ENCODE data around the gene TRIM33. TPM values are rescaled to one million over a fixed set of nuclear protein-coding genes. Genes with fewer than 3 reads are reported as not detected.

Gene TRIM33
- total and polyA plus RNA-seq, 2 of the 13 experiments (the other 11 are each of a cell fraction or from before 2014, with no cell fraction given), result 35.5 to 42.2 TPM

DNA sequence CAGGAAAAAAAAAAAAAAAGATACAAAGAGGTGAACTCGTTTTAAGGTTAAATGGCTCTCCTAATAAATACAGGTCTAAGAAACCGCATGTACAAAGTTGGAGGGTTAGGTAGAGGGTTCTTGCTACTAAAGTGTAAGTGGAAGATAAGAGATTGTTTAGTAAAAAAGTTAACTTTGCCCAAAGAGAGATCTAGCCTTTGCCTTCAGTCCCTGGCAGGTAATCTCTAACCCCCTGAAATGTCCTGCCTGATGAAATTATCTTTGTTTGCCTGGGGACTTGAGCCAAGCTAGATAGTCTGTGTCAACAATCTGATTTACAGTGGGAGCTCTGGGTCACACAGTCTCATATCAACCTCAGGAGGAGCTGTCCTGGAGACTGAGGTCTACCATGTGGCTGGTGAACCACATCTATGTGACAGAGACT is 57.6 kb downstream of the TRIM33 start (continued):
- TF ChIP-seq SNAPC2 (CRISPR knock-in tag; IDR thresholded peaks at IDR 0.05), result 0 out of 2 replicates have a peak, but pooled peaks have one; percentile 38
- TF ChIP-seq ZNF260 (CRISPR knock-in tag; IDR thresholded peaks at IDR 0.05; ENCODE audit: borderline replicate concordance, low read depth), result no peak
- TF ChIP-seq PITX1 (CRISPR knock-in tag; IDR thresholded peaks at IDR 0.05), result peak; percentile 75; the same call in 1 of the 2 replicates
- TF ChIP-seq, protein P1, sequence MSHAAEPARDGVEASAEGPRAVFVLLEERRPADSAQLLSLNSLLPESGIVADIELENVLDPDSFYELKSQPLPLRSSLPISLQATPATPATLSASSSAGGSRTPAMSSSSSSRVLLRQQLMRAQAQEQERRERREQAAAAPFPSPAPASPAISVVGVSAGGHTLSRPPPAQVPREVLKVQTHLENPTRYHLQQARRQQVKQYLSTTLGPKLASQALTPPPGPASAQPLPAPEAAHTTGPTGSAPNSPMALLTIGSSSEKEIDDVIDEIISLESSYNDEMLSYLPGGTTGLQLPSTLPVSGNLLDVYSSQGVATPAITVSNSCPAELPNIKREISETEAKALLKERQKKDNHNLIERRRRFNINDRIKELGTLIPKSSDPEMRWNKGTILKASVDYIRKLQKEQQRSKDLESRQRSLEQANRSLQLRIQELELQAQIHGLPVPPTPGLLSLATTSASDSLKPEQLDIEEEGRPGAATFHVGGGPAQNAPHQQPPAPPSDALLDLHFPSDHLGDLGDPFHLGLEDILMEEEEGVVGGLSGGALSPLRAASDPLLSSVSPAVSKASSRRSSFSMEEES (CRISPR knock-in tag; IDR thresholded peaks at IDR 0.05), result peak; percentile 53; the same call in 1 of the 2 replicates
- TF ChIP-seq PHB2 (IDR thresholded peaks at IDR 0.05; ENCODE audit: partially characterized antibody), result no peak
- TF ChIP-seq ZNF737 (CRISPR knock-in tag; IDR thresholded peaks at IDR 0.05; ENCODE audit: borderline replicate concordance), result no peak
- peak; percentile 78; the same call in 1 of the 2 replicates for TF ChIP-seq BCL6 (CRISPR knock-in tag; IDR thresholded peaks at IDR 0.05)
- TF ChIP-seq HMG20A (CRISPR knock-in tag; IDR thresholded peaks at IDR 0.05; ENCODE audit: borderline replicate concordance), result peak; percentile 59; the same call in 1 of the 2 replicates
- no peak for TF ChIP-seq PAX8 (CRISPR knock-in tag; IDR thresholded peaks at IDR 0.05; ENCODE audit: borderline replicate concordance)
- peak; percentile 85 for TF ChIP-seq ISL2 (CRISPR knock-in tag; IDR thresholded peaks at IDR 0.05)
- peak; percentile 80 for TF ChIP-seq PHF21A (CRISPR knock-in tag; IDR thresholded peaks at IDR 0.05)
- TF ChIP-seq SOX5 (CRISPR knock-in tag; IDR thresholded peaks at IDR 0.05; ENCODE audit: borderline replicate concordance), result peak; percentile 68; the same call in 1 of the 2 replicates
- TF ChIP-seq AGO1 (IDR thresholded peaks at IDR 0.05; ENCODE audit: low read depth, low read length, poor library complexity, severe bottlenecking), result no peak
- no peak for TF ChIP-seq FOXA1 (IDR thresholded peaks at IDR 0.05)
- TF ChIP-seq FOXA1 (CRISPR knock-in tag; IDR thresholded peaks at IDR 0.05), result peak; percentile 84
- TF ChIP-seq ZNF484 (CRISPR knock-in tag; IDR thresholded peaks at IDR 0.05; ENCODE audit: borderline replicate concordance, low read depth), result no peak
- no peak for TF ChIP-seq ZMAT3 (CRISPR knock-in tag; conservative IDR thresholded peaks at IDR 0.05)
- peak; percentile 61; the same call in 1 of the 2 replicates for TF ChIP-seq NFIC (IDR thresholded peaks at IDR 0.05; ENCODE audit: low read length)
- 0 out of 2 replicates have a peak, but pooled peaks have one; percentile 31 for TF ChIP-seq HOXA5 (CRISPR knock-in tag; IDR thresholded peaks at IDR 0.05)
- no peak for TF ChIP-seq RELA (CRISPR knock-in tag; IDR thresholded peaks at IDR 0.05)
- peak; percentile 66; the same call in 1 of the 2 replicates for TF ChIP-seq GATA4 (IDR thresholded peaks at IDR 0.05; ENCODE audit: borderline replicate concordance, low read depth)
- TF ChIP-seq ZNF10 (CRISPR knock-in tag; IDR thresholded peaks at IDR 0.05; ENCODE audit: borderline replicate concordance, low read depth), result no peak
- TF ChIP-seq TARDBP (CRISPR knock-in tag; IDR thresholded peaks at IDR 0.05), result peak; percentile 66
- no peak for TF ChIP-seq IKZF1 (IDR thresholded peaks at IDR 0.05)
- no peak for TF ChIP-seq ZNF678 (CRISPR knock-in tag; IDR thresholded peaks at IDR 0.05)
- TF ChIP-seq REXO4 (CRISPR knock-in tag; IDR thresholded peaks at IDR 0.05; ENCODE audit: borderline replicate concordance), result no peak
- peak; percentile 39; the same call in 1 of the 2 replicates for TF ChIP-seq NR2F2 (IDR thresholded peaks at IDR 0.05; ENCODE audit: borderline replicate concordance, low read depth)
- TF ChIP-seq, protein P2, sequence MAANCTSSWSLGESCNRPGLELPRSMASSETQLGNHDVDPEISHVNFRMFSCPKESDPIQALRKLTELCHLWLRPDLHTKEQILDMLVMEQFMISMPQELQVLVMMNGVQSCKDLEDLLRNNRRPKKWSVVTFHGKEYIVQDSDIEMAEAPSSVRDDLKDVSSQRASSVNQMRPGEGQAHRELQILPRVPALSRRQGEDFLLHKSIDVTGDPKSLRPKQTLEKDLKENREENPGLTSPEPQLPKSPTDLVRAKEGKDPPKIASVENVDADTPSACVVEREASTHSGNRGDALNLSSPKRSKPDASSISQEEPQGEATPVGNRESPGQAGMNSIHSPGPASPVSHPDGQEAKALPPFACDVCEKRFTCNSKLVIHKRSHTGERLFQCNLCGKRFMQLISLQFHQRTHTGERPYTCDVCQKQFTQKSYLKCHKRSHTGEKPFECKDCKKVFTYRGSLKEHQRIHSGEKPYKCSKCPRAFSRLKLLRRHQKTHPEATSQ (CRISPR knock-in tag; IDR thresholded peaks at IDR 0.05; ENCODE audit: borderline replicate concordance), result peak; percentile 22; the same call in 1 of the 2 replicates
